ENCODE results near the gene TERB1. TPM values are rescaled to one million over a fixed set of nuclear protein-coding genes. Genes with fewer than 3 reads are reported as not detected.

Gene TERB1, protein sequence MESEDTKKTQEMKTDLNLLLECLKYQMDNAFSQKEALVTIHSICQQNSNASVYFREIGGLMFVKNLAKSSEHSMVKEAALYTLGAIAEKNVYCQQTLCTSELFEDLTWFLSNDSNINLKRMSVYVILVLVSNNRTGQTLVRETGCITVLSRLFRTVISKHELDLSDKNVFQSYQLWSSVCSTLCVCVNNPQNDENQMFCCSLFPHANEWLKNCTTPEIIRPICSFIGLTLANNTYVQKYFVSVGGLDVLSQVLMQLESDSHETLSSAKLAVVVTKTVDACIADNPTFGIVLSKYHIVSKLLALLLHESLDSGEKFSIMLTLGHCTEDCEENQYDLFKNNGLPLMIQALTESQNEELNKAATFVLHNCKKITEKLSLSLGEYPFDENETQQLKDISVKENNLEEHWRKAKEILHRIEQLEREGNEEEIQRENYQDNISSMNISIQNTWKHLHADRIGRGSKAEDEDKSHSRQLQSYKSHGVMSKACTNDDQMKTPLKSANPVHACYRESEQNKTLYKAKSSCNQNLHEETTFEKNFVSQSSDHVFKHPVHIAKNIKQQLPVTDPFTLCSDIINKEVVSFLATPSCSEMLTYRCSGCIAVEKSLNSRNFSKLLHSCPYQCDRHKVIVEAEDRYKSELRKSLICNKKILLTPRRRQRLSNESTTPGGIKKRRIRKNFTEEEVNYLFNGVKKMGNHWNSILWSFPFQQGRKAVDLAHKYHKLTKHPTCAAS
- total RNA-seq = under 1 TPM in 2 of 4 donors, not detected in 2; 0.33 to 0.68 TPM

DNA sequence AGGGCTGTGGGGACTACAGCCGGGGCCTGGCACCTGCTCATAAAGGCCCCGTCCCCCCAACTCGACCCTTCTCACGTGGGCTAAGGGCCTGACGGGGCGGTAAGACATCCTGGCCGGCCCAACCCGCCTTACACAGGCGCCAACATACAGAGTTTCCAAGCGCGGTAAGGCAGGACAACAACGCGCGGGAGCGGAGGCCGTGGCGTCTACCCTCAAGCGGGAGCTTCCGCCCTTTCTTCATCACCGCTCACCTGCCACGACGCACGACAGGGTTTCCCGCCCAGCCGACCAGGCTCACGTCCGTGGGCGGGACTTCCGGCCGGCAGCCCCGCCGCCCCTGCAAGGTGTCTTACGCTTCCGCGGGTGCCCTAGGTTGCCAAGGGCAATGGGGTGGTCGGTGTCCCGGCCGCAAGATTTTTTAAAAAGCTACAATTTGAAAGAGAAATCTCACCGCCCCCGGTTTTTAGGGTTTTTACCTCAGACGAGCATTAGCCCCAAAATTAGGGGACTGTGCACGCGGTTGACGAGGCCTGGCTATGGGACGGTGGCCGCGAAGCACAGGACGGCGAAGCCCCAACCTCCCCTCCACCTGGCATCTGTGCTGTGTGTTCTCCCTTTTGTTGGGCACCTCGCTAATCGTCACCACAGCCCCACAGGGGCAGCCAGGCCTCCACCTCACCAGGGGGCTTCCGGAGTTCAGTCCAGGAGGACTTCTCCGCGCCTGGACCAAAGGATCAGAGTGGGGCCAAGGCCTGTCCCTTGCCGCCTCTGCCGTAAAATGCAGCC, at the start of gene TERB1:
TERB1 (minus strand) TSS at position 265 of the 786 bp plus-strand sequence. CDS start 4,786 bp downstream, outside the sequence.
- TF ChIP-seq, protein P1, sequence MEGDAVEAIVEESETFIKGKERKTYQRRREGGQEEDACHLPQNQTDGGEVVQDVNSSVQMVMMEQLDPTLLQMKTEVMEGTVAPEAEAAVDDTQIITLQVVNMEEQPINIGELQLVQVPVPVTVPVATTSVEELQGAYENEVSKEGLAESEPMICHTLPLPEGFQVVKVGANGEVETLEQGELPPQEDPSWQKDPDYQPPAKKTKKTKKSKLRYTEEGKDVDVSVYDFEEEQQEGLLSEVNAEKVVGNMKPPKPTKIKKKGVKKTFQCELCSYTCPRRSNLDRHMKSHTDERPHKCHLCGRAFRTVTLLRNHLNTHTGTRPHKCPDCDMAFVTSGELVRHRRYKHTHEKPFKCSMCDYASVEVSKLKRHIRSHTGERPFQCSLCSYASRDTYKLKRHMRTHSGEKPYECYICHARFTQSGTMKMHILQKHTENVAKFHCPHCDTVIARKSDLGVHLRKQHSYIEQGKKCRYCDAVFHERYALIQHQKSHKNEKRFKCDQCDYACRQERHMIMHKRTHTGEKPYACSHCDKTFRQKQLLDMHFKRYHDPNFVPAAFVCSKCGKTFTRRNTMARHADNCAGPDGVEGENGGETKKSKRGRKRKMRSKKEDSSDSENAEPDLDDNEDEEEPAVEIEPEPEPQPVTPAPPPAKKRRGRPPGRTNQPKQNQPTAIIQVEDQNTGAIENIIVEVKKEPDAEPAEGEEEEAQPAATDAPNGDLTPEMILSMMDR (IDR thresholded peaks at IDR 0.05; ENCODE audit: low read depth) = no peak

DNA sequence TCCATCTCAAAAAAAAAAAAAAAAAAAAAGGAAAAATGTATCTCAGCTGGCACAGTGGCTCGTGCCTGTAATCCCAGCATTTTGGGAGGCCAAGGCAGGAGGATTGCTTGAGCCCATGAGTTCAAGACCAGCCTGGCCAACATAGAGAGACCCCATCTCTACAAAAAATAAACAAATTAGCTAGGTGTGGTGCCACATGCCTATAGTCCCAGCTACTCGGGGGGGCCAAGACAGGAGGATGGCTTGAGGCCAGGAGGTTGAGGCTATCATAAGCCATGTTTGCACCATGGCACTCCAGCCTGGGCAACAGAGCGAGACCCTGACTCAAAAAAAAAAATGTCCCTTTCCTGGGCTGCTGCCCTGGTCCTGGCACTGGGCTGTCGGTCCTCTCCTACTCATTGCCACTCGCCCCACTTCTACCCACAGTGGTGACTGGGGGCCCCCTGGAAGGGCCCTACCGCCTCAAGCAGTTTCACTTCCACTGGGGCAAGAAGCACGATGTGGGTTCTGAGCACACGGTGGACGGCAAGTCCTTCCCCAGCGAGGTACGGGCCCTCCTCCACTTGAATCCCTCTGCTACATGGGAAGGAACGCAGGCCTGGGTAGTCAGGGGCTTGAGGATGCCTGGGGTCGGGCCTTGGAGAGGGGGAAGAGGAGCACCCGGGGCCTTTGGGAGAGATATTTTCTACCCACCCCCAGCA, 48.9 kb upstream of the TERB1 start:
- TF ChIP-seq, protein P1 (IDR thresholded peaks at IDR 0.05; ENCODE audit: low read depth) = no peak

DNA sequence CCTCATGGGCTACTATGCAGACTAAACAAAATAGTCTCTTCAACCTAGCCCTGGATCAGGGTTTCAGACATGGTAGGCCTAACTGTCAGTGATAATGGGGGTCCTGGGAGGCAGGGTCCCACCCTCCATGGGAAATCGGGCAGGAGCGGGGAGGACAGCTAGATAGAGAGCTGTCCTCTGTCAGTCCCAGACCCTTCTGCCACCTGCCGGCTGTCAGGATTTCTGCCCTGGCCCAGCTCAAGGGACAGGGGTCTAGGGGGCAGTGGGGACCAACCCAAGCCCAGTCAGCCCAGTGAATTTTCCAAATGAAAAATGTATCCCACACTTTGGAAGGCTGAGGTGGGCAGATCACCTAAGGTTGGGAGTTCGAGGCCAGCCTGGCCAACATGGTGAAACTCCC, 48.2 kb upstream of the TERB1 start:
- TF ChIP-seq, protein P1 (IDR thresholded peaks at IDR 0.05; ENCODE audit: low read depth) = no peak

DNA sequence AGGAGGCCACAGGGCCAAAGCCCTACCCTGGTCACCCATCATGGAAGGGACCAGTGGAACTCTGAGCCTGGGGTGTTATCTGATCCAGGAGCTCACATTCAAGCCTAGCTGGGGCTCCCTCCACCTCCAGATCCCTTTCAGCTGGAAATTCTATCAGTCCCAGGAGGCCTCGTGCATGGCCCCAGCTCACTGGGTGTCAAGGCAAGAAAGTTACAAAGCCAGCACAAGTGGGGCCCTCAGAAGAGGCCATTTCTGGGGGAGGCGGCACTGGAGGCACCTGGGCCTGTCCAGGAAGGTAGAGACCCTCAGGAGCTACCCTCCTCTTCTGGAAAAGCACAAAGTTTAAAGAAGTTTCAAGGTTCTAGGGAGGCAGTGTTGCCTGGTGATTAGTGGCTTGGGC, 47.6 kb upstream of the TERB1 start:
- TF ChIP-seq, protein P1 (IDR thresholded peaks at IDR 0.05; ENCODE audit: low read depth) = no peak

DNA sequence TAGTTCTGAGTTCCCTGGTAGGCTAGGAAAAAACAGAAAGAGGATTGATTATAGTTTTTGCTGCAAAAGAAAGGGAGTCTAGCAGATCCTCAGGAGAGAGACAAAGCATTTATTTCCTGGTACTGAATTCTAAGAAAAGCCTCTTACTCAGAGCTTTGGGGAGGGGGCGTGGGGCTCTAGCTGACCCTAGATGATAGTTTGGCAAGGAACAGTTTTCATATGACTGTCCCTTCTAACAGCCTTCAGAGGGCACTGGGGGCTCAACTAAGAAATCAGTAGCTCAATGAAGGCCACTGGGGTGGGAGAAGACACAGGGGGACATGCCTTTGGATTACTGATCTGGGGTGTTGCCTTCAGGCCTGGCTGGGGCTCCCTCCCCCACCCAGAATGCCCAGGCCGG, 46.8 kb upstream of the TERB1 start:
- TF ChIP-seq, protein P1 (IDR thresholded peaks at IDR 0.05; ENCODE audit: low read depth) = no peak

DNA sequence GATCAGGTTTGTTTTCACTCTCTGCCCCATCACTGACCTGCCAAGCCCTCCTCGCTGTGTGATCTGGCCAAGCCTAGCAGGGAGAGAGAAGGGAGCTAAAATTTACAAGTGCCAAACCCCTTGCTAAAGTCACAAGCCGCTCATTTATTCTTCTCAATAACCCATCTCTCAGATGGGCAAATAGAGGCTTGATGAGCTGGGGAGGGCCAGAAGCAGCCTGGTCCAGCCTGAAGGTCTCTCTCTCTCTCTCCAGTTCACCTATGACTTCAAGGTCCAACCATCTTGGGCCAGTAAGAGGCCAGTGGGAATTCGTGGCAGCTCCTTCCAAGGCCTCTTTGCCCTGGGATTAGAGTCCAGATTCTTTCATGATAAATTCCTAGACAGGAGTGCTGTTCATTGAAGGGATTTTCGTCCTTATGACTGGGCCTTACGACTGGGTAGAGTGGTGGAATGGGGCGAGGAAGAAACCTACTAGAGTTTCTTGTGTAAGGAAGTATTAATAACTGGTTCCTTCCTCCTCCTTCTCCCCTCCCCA, 46.2 kb upstream of the TERB1 start:
- TF ChIP-seq, protein P1 (IDR thresholded peaks at IDR 0.05; ENCODE audit: low read depth) = no peak

Measured in subcutaneous adipose tissue (tissue), 4 donors.